LNCaP clone FGC (cell line): ENCODE measurements around the gene TIMD4.
"Not testable (repeated sequence)": the region's sequence is repeated elsewhere in the genome, so short reads cannot be mapped to it uniquely, and the experiment has no call there.

ENCODE experiments used
- DNase-seq: peaks from one replicate; pipeline ENCODE4 v3.0.0-alpha.2; 2011; ENCODE audit warnings: low read depth
- H3K4me3 ChIP-seq: 2 replicates; pipeline ENCODE4 v1.5.1; 2011; ENCODE audit warnings: mild to moderate bottlenecking, low read depth, low read length, control low read depth
- TF ChIP-seq, protein P1 (sequence below): IDR thresholded peaks from 2 replicates; pipeline ENCODE4 v1.5.1; 2012; ENCODE audit warnings: mild to moderate bottlenecking; ENCODE audit not compliant: control insufficient read depth, insufficient read depth; ENCODE audit errors: extremely low read depth

Gene TIMD4

DNA sequence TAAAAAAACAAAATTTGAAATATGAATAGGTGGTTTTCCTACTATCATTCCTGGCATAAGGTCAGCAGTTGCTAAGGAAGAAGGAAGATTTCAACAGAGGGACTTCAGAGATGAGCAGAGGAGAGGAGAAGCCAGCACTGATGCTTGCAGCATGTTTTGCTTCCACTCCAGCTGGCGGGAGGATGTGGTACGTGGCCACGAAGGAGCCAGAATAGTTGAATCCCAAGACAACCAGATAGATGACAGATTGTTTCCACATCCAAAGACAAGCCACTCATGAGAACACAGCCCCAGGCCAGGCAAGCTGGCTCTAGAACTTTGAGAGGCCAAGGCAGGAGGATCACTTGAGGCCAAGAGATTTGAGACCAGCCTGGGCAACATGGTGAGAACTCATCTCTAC is 15.1 kb downstream of the TIMD4 start:
- TF ChIP-seq, protein P1, sequence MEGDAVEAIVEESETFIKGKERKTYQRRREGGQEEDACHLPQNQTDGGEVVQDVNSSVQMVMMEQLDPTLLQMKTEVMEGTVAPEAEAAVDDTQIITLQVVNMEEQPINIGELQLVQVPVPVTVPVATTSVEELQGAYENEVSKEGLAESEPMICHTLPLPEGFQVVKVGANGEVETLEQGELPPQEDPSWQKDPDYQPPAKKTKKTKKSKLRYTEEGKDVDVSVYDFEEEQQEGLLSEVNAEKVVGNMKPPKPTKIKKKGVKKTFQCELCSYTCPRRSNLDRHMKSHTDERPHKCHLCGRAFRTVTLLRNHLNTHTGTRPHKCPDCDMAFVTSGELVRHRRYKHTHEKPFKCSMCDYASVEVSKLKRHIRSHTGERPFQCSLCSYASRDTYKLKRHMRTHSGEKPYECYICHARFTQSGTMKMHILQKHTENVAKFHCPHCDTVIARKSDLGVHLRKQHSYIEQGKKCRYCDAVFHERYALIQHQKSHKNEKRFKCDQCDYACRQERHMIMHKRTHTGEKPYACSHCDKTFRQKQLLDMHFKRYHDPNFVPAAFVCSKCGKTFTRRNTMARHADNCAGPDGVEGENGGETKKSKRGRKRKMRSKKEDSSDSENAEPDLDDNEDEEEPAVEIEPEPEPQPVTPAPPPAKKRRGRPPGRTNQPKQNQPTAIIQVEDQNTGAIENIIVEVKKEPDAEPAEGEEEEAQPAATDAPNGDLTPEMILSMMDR = no peak
- no peak overlapping the region for H3K4me3 ChIP-seq
- no peak for DNase-seq

DNA sequence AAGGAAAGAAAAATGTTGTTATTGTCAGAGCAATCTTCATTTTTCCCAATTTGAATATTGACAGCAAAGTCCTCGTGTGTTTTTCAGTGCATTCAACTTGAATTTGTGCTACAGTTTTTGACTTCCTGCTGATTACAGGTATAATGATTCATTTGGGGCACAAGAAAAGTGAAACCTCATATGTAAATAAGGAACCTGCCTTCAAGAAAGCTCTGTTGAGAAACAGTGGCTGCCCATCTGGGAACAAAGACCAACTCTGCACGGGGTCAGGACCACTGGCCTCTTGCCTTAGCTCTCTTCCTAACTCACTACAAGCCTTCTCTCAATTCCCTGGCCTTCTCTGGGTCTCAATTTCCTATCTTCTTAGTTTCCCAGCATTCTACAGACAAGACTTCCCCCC is 21.0 kb downstream of the TIMD4 start:
- TF ChIP-seq, protein P1 = no peak
- no peak for DNase-seq
- no peak overlapping the region for H3K4me3 ChIP-seq

DNA sequence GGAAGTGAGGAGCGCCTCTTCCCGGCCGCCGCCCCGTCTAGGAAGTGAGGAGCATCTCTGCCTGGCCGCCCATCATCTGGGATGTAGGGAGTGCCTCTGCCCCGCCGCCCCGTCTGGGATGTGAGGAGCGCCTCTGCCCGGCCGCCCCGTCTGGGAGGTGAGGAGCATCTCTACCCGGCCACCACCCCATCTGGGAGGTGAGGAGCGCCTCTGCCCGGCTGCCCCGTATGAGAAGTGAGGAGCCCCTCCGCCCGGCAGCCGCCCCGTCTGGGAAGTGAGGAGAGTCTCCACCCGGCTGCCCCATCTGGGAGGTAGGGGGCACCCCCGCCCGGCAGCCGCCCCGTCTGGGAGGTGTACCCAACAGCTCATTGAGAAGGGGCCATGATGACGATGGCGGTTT is 22.6 kb downstream of the TIMD4 start:
- not testable (repeated sequence) for H3K4me3 ChIP-seq, DNase-seq

DNA sequence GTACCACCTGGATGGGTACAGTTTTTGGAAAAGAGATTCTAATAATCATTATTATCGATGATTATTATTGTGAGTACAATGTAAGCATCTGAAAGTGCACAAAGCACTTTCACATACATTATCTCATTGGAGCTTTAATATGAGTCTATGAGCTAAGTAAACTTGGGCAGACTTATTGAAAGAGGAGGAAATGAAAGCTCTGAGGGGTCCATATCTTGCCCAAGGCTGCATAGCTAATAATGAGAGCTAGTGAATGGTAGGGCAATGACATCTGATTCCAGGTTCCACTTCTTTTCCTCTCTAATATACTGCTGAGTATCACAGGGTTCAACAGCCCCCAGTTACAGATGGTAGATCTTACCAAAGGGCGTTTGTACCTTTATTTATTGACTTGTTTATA is 26.1 kb downstream of the TIMD4 start:
- no peak overlapping the region for H3K4me3 ChIP-seq
- DNase-seq = no peak
- TF ChIP-seq, protein P1 = no peak

DNA sequence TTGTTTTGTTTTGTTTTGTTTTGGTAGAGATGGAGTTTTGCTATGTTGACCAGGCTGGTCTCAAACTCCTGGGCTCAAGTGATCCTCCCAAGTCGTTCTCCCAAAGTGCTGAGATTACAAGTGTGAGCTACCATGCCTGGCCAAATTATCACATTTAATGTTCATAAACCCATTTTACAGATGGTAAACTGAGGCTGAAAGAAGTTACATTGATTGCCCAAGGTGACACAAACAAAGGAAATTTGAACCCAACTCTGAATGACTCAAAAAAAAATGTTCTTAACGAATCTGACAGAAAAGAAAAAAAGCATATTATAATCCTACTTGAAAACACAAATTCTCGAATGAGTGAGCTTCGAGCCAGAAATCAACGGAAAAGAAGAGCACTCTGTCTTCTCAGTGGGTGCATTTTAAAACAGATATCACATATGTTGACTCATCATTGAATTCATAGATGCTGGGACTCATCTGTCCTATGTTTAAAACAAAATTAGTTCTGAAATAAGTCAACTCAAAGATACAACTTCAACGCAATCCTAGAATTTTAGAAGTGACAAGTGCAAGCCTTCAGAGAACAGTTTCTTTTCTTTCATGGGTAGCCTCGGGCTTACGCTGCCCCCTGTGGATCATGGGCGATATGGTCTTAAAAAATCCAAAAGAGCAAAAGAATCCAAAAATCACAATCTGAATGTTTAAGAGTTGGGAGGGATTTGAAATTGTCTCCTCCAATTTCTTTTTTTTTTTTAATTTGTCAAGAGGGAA is 28.4 kb downstream of the TIMD4 start:
- TF ChIP-seq, protein P1 = peak; percentile 28; the same call in 1 of the 2 replicates
- DNase-seq = no peak
- no peak overlapping the region for H3K4me3 ChIP-seq

DNA sequence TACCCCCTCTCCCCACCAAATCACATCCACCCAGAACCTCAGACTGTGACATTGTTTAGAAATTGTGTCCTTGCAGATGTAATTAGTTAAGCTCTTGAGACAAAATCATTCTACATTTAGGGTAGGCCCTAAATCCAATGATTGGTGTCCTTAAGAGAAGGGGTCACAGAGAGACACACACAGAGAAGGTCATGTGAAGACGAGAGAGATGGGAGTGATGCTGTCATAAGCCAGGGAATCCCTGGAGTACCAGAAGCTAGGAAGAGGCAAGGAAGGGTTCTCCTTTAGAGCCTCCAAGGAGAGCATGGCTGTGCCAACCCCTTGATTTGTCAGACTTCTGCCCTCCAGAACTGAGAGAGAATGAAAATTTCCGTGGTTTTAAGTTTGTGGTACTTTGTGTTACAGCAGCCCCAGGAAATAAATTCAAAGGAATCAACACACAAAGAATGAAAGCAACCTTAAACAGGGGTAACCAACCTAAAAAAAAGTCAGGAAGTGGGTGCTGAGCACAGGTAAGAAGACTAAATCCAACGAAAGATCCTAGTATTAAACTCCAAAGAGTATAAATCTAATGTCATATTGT is 33.6 kb downstream of the TIMD4 start:
- no peak for DNase-seq
- H3K4me3 ChIP-seq = no peak overlapping the region
- TF ChIP-seq, protein P1 = no peak

DNA sequence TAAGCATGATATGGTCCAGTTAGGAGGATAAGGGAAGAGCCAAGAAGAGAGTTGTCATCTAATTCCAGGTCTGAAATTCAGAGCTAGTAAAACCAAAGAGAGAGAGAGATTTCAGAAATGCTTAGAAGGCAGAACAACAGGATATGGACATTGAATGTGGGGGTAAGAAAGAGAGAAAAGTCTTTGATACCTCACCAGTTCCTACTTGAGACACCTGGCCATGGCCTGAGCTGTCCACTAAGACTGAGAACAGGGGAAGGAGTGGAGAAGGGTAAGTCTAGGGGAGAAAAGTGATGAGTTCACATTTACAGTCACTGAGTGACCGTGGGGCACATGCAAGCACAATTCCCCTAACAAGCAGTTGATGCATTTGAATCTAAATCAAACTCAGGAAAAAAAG is 35.5 kb downstream of the TIMD4 start:
- no peak for DNase-seq
- H3K4me3 ChIP-seq = no peak overlapping the region
- TF ChIP-seq, protein P1 = no peak
